ENCODE data around the gene TSFM. TPM values are rescaled to one million over a fixed set of nuclear protein-coding genes. Genes with fewer than 3 reads are reported as not detected.

The TSFM gene
- total and polyA plus RNA-seq, 2 of the 13 experiments (the other 11 are each of a cell fraction or from before 2014, with no cell fraction given): 29.8 to 68.3 TPM

- TF ChIP-seq, protein P1, sequence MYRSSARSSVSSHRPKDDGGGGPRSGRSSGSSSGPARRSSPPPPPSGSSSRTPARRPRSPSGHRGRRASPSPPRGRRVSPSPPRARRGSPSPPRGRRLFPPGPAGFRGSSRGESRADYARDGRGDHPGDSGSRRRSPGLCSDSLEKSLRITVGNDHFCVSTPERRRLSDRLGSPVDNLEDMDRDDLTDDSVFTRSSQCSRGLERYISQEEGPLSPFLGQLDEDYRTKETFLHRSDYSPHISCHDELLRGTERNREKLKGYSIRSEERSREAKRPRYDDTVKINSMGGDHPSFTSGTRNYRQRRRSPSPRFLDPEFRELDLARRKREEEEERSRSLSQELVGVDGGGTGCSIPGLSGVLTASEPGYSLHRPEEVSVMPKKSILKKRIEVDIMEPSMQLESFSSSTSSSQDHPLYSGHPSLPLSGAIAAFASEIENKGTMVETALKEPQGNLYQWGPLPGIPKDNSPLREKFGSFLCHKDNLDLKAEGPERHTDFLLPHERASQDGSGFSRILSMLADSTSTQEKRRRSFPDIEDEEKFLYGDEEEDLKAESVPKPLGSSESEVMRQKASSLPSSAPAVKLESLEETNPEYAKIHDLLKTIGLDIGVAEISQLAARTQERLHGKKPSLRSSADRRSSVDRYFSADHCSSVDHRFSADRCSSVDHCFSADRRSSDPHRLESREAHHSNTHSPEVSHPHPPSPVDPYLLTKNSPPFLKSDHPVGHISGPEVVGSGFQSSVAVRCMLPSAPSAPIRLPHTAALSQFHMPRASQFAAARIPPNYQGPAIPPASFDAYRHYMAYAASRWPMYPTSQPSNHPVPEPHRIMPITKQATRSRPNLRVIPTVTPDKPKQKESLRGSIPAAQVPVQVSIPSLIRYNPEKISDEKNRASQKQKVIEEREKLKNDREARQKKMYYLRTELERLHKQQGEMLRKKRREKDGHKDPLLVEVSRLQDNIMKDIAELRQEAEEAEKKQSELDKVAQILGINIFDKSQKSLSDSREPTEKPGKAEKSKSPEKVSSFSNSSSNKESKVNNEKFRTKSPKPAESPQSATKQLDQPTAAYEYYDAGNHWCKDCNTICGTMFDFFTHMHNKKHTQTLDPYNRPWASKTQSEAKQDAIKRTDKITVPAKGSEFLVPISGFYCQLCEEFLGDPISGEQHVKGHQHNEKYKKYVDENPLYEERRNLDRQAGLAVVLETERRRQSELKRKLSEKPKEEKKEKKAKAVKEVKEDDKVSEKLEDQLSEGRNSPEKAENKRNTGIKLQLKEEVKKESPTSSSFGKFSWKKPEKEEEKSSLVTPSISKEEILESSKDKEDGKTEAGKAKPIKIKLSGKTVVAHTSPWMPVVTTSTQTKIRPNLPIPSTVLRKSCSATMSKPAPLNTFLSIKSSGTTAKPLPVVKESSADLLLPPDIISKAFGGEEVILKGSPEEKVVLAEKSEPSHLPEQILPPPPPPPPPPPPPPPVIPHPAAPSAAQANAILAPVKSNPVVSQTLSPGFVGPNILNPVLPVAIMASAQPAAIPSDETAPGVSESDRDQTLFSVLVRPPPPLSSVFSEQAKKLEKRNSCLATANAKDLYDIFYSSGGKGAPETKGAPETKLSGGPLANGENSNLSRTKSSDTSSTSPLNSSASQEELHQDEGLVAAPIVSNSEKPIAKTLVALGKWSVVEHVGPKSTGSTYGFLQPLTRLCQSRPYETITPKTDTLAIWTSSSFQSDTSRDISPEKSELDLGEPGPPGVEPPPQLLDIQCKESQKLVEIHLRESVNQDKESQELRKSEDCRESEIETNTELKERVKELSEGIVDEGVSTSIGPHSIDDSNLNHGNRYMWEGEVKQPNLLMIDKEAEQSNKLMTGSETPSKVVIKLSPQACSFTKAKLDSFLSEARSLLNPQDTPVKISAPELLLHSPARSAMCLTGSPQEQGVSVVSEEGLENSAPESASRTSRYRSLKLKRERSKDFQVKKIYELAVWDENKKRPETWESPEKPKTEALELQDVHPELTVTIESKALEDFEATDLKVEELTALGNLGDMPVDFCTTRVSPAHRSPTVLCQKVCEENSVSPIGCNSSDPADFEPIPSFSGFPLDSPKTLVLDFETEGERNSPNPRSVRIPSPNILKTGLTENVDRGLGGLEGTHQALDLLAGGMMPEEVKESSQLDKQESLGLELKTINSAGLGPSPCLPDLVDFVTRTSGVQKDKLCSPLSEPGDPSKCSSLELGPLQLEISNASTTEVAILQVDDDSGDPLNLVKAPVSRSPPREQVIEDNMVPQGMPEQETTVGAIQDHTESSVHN (CRISPR knock-in tag; IDR thresholded peaks at IDR 0.05): no peak
- no peak for TF ChIP-seq ZNF75D (CRISPR knock-in tag; IDR thresholded peaks at IDR 0.05; ENCODE audit: borderline replicate concordance)
- TF ChIP-seq CENPBD1 (CRISPR knock-in tag; IDR thresholded peaks at IDR 0.05; ENCODE audit: borderline replicate concordance, low read depth): no peak
- no peak for TF ChIP-seq ZNF674 (CRISPR knock-in tag; IDR thresholded peaks at IDR 0.05; ENCODE audit: low read depth)
- no peak for TF ChIP-seq KLF6 (CRISPR knock-in tag; IDR thresholded peaks at IDR 0.05)
- TF ChIP-seq SNAPC2 (CRISPR knock-in tag; IDR thresholded peaks at IDR 0.05): no peak
- TF ChIP-seq ZNF790 (CRISPR knock-in tag; IDR thresholded peaks at IDR 0.05; ENCODE audit: borderline replicate concordance): no peak
- TF ChIP-seq NR2F1 (CRISPR knock-in tag; IDR thresholded peaks at IDR 0.05): no peak
- no peak for TF ChIP-seq TAF1 (CRISPR knock-in tag; IDR thresholded peaks at IDR 0.05)
- TF ChIP-seq NCOA1 (CRISPR knock-in tag; IDR thresholded peaks at IDR 0.05): no peak
Observed at GRCh38 chr12:57780284-57780897, 2.2 kb upstream of the TSFM start (continued).
